Tibial nerve (tissue), 4 donors: ENCODE results near the gene SLC29A4.
"Not testable (repeated sequence)": the region's sequence is repeated elsewhere in the genome, so short reads cannot be mapped to it uniquely, and the experiment has no call there.

Source experiments
- CTCF ChIP-seq, 5 experiments: fragments of 200-600 bp in 3 of 5; fragments of 450-650 bp in 2 of 5; sonication (generic) in 3 of 5; IDR thresholded peaks; one replicate each; pipeline ENCODE4 v1.5.1; 2016 to 2019; ENCODE audit warnings: antibody characterized with exemption in 5 of 5, mild to moderate bottlenecking in 3 of 5, moderate library complexity in 2 of 5
- EP300 ChIP-seq, 2 donors: sonication (generic); formaldehyde crosslinking; IDR thresholded peaks; one replicate each; pipeline ENCODE4 v1.6.1; 2017; ENCODE audit warnings: antibody characterized with exemption in 2 of 2, mild to moderate bottlenecking in 1 of 2
- POLR2A ChIP-seq, 2 donors: fragments of 450-650 bp; IDR thresholded peaks; one replicate each; pipeline ENCODE4 v1.6.1; 2017; ENCODE audit warnings: antibody characterized with exemption in 2 of 2, mild to moderate bottlenecking in 2 of 2, moderate library complexity in 2 of 2

- not testable (repeated sequence) for TF ChIP-seq CTCF, POLR2A, EP300 (IDR thresholded peaks at IDR 0.05)
Measured at GRCh38 chr7:5276123-5276522, 6.6 kb upstream of the SLC29A4 start.
